HepG2 (cell line): ENCODE data around the gene ADAM10. TPM values are rescaled to one million over a fixed set of nuclear protein-coding genes. Genes with fewer than 3 reads are reported as not detected.

ENCODE experiments used
- ARID2 ChIP-seq: sonication (generic); formaldehyde crosslinking; IDR thresholded peaks from 2 replicates; pipeline ENCODE4 v1.8.1; 2022; ENCODE audit warnings: mild to moderate bottlenecking, missing genetic modification reagents, borderline replicate concordance
- HCFC1 ChIP-seq: fragments of 150-350 bp; IDR thresholded peaks from 2 replicates; pipeline ENCODE4 v1.6.1; 2014; ENCODE audit warnings: low read depth, low read length
- PHB2 ChIP-seq: fragments of 450-650 bp; IDR thresholded peaks from 2 replicates; pipeline ENCODE4 v1.6.1; 2018; ENCODE audit not compliant: partially characterized antibody
- PTBP1 ChIP-seq: fragments of 200-400 bp; formaldehyde crosslinking; IDR thresholded peaks from 2 replicates; pipeline ENCODE4 v1.6.1; 2018; ENCODE audit warnings: low read length, low read depth; ENCODE audit not compliant: poor library complexity, severe bottlenecking
- ZNF724P ChIP-seq: sonication (generic); formaldehyde crosslinking; IDR thresholded peaks from 2 replicates; pipeline ENCODE4 v1.8.0; 2022; ENCODE audit warnings: missing genetic modification reagents, borderline replicate concordance
- polyA plus RNA-seq, 8 experiments: library from polyadenylated mRNA; depleted of rRNA in 3 of 8; stranded (reverse) in 7 of 8; unstranded in 1 of 8; fragments of >200 nt; fragmentation: Illumina TruSeq in 4 of 8; extraction: Trizol in 4 of 8; gene quantifications; 2 replicates each; pipeline versions ENCODE4 v1.2.1 to v1.2.3, GENCODE V29; 2011 to 2016; ENCODE audit warnings: low read depth in 4 of 8, missing spikeins in 1 of 8, mixed read lengths in 1 of 8; ENCODE audit not compliant: insufficient read depth in 1 of 8
- total RNA-seq, 5 experiments: library from RNA; depleted of rRNA; stranded (reverse); fragments of >200 nt; fragmentation: Illumina TruSeq; extraction: Trizol; gene quantifications; 2 replicates each; pipeline ENCODE4 v1.2.3, GENCODE V29; 2016; ENCODE audit warnings: low read depth in 1 of 5
- TF ChIP-seq, protein P1 (sequence below): sonication (generic); formaldehyde crosslinking; IDR thresholded peaks from 2 replicates; pipeline ENCODE4 v1.9.0; 2022; ENCODE audit warnings: low read depth, missing genetic modification reagents
- TF ChIP-seq, protein P2 (sequence below): sonication (generic); formaldehyde crosslinking; IDR thresholded peaks from 2 replicates; pipeline ENCODE4 v1.4.0; 2020; ENCODE audit warnings: mild to moderate bottlenecking, missing genetic modification reagents, borderline replicate concordance
- TF ChIP-seq, protein P3 (sequence below): sonication (generic); formaldehyde crosslinking; IDR thresholded peaks from 2 replicates; pipeline ENCODE4 v1.4.0; 2020; ENCODE audit warnings: missing genetic modification reagents, borderline replicate concordance
- TF ChIP-seq, protein P4 (sequence below): sonication (generic); formaldehyde crosslinking; IDR thresholded peaks from 2 replicates; pipeline ENCODE4 v1.5.0; 2020; ENCODE audit warnings: missing genetic modification reagents
- TF ChIP-seq, protein P5 (sequence below): sonication (generic); formaldehyde crosslinking; IDR thresholded peaks from 2 replicates; pipeline ENCODE4 v1.8.0; 2022; ENCODE audit warnings: missing genetic modification reagents, mild to moderate bottlenecking, inconsistent platforms, borderline replicate concordance
- TF ChIP-seq, protein P6 (sequence below): IDR thresholded peaks from 2 replicates; pipeline ENCODE4 v1.6.1; 2012; ENCODE audit warnings: inconsistent platforms
- TF ChIP-seq, protein P7 (sequence below): sonication (generic); formaldehyde crosslinking; IDR thresholded peaks from 2 replicates; pipeline ENCODE4 v1.8.1; 2023; ENCODE audit warnings: missing genetic modification reagents, mild to moderate bottlenecking, borderline replicate concordance

ADAM10 gene
- total and polyA plus RNA-seq, 2 of the 13 experiments (the other 11 are each of a cell fraction or from before 2014, with no cell fraction given): 92.7 to 125 TPM

DNA sequence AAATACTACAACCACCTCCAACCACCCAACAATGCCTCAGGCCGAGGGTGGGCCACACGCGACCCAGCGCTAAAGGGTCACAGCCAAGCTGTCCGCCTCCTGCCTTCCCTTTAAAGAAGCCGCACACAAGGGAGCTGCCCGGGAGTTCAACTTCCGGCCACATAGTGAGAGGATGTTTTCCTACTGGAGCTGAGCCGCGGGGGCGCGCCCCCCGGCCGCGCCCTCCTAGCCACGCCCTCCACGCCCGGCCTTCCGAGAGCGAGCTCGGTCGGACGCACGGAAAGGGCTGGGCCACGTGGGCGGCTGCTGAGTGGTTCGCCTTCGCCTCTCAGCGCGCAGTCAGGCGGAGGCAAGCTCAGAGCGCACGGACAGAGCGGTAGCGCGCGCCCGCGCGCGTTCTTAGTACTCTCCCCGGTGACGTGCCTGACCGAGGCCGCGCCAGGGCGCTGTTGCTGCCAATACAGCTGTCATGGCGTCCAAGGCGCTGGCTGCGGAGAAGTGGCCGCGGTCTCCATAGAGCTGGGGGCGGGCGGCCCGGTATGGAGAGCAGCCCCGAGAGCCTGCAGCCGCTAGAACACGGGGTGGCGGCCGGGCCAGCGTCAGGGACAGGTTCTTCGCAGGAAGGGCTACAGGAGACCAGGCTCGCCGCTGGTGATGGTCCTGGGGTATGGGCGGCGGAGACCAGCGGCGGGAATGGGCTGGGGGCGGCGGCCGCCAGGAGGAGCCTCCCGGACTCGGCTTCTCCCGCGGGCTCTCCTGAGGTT lies 21.5 kb upstream of the ADAM10 start, which contains the start of gene MINDY2 (continued):
- TF ChIP-seq, protein P1, sequence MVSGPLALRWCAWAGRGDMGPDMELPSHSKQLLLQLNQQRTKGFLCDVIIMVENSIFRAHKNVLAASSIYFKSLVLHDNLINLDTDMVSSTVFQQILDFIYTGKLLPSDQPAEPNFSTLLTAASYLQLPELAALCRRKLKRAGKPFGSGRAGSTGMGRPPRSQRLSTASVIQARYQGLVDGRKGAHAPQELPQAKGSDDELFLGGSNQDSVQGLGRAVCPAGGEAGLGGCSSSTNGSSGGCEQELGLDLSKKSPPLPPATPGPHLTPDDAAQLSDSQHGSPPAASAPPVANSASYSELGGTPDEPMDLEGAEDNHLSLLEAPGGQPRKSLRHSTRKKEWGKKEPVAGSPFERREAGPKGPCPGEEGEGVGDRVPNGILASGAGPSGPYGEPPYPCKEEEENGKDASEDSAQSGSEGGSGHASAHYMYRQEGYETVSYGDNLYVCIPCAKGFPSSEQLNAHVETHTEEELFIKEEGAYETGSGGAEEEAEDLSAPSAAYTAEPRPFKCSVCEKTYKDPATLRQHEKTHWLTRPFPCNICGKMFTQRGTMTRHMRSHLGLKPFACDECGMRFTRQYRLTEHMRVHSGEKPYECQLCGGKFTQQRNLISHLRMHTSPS (CRISPR knock-in tag): 0 out of 2 replicates have a peak, but pooled peaks have one; percentile 22
- TF ChIP-seq, protein P2, sequence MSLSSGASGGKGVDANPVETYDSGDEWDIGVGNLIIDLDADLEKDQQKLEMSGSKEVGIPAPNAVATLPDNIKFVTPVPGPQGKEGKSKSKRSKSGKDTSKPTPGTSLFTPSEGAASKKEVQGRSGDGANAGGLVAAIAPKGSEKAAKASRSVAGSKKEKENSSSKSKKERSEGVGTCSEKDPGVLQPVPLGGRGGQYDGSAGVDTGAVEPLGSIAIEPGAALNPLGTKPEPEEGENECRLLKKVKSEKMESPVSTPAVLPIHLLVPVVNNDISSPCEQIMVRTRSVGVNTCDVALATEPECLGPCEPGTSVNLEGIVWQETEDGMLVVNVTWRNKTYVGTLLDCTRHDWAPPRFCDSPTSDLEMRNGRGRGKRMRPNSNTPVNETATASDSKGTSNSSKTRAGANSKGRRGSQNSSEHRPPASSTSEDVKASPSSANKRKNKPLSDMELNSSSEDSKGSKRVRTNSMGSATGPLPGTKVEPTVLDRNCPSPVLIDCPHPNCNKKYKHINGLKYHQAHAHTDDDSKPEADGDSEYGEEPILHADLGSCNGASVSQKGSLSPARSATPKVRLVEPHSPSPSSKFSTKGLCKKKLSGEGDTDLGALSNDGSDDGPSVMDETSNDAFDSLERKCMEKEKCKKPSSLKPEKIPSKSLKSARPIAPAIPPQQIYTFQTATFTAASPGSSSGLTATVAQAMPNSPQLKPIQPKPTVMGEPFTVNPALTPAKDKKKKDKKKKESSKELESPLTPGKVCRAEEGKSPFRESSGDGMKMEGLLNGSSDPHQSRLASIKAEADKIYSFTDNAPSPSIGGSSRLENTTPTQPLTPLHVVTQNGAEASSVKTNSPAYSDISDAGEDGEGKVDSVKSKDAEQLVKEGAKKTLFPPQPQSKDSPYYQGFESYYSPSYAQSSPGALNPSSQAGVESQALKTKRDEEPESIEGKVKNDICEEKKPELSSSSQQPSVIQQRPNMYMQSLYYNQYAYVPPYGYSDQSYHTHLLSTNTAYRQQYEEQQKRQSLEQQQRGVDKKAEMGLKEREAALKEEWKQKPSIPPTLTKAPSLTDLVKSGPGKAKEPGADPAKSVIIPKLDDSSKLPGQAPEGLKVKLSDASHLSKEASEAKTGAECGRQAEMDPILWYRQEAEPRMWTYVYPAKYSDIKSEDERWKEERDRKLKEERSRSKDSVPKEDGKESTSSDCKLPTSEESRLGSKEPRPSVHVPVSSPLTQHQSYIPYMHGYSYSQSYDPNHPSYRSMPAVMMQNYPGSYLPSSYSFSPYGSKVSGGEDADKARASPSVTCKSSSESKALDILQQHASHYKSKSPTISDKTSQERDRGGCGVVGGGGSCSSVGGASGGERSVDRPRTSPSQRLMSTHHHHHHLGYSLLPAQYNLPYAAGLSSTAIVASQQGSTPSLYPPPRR (CRISPR knock-in tag): peak; percentile 51; the same call in 1 of the 2 replicates
- TF ChIP-seq, protein P3, sequence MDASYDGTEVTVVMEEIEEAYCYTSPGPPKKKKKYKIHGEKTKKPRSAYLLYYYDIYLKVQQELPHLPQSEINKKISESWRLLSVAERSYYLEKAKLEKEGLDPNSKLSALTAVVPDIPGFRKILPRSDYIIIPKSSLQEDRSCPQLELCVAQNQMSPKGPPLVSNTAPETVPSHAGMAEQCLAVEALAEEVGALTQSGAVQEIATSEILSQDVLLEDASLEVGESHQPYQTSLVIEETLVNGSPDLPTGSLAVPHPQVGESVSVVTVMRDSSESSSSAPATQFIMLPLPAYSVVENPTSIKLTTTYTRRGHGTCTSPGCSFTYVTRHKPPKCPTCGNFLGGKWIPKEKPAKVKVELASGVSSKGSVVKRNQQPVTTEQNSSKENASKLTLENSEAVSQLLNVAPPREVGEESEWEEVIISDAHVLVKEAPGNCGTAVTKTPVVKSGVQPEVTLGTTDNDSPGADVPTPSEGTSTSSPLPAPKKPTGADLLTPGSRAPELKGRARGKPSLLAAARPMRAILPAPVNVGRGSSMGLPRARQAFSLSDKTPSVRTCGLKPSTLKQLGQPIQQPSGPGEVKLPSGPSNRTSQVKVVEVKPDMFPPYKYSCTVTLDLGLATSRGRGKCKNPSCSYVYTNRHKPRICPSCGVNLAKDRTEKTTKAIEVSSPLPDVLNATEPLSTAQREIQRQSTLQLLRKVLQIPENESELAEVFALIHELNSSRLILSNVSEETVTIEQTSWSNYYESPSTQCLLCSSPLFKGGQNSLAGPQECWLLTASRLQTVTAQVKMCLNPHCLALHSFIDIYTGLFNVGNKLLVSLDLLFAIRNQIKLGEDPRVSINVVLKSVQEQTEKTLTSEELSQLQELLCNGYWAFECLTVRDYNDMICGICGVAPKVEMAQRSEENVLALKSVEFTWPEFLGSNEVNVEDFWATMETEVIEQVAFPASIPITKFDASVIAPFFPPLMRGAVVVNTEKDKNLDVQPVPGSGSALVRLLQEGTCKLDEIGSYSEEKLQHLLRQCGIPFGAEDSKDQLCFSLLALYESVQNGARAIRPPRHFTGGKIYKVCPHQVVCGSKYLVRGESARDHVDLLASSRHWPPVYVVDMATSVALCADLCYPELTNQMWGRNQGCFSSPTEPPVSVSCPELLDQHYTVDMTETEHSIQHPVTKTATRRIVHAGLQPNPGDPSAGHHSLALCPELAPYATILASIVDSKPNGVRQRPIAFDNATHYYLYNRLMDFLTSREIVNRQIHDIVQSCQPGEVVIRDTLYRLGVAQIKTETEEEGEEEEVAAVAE: peak; percentile 89
- TF ChIP-seq, protein P4, sequence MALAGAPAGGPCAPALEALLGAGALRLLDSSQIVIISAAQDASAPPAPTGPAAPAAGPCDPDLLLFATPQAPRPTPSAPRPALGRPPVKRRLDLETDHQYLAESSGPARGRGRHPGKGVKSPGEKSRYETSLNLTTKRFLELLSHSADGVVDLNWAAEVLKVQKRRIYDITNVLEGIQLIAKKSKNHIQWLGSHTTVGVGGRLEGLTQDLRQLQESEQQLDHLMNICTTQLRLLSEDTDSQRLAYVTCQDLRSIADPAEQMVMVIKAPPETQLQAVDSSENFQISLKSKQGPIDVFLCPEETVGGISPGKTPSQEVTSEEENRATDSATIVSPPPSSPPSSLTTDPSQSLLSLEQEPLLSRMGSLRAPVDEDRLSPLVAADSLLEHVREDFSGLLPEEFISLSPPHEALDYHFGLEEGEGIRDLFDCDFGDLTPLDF: peak; percentile 80; the same call in 1 of the 2 replicates
- TF ChIP-seq, protein P5, sequence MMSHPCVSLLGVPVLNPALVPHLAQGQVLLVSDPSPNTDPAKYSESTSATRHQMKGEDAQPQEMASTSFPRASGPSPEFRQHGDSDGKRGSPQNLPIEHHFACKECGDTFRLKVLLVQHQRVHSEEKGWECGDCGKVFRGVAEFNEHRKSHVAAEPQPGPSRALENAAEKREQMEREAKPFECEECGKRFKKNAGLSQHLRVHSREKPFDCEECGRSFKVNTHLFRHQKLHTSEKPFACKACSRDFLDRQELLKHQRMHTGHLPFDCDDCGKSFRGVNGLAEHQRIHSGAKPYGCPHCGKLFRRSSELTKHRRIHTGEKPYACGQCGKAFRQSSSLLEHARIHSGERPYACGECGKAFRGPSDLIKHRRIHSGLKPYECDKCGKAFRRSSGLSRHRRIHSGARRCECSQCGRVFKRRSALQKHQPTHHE: 0 out of 2 replicates have a peak, but pooled peaks have one; percentile 28
- TF ChIP-seq, protein P6, sequence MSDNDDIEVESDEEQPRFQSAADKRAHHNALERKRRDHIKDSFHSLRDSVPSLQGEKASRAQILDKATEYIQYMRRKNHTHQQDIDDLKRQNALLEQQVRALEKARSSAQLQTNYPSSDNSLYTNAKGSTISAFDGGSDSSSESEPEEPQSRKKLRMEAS: peak; percentile 95
- TF ChIP-seq PTBP1 (peak; percentile 33), HCFC1 (no peak; the same call in 1 of the 2 replicates), ARID2 (no peak), ZNF724P (0 out of 2 replicates have a peak, but pooled peaks have one; percentile 46), PHB2 (no peak)
- TF ChIP-seq, protein P7, sequence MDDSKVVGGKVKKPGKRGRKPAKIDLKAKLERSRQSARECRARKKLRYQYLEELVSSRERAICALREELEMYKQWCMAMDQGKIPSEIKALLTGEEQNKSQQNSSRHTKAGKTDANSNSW (CRISPR knock-in tag): no peak; the same call in 1 of the 2 replicates
